ENCODE results near the gene POLG2.
A peak's percentile ranks its signal among the peaks of the same experiment; 100 is the strongest.
"Not testable (repeated sequence)": the region's sequence is repeated elsewhere in the genome, so short reads cannot be mapped to it uniquely, and the experiment has no call there.

POLG2 gene

DNA sequence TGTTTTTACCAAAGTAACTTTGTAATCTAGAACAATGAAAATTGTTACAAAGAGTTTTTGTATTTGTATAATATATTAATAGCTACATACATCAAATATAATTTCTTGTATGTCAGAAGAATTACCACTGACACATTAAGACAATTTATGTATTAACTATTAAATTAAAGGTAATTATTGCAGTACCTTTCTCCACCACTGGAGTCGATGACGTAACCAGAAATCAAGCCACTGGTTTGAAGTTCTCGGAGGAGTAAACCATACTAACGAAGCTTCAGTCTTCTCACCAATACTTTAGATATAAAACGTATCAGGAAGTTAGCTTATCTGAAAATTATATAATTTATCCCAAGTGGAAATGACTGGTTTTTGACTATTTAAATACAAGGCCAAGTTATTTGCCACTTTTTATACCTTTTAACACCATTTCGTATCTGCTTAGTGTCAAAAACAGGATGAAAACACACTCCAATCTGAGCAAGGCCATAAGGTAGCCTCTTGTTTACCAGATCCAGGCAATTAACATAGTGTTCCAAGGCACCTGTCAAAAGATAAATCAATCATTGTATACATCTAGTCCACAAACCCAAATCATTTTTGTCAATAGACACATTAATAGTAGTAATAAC, 4.3 kb downstream of the POLG2 start:
- Histone ChIP-seq H3K4me3 (no peak overlapping the region), H3K27ac (no peak overlapping the region)

DNA sequence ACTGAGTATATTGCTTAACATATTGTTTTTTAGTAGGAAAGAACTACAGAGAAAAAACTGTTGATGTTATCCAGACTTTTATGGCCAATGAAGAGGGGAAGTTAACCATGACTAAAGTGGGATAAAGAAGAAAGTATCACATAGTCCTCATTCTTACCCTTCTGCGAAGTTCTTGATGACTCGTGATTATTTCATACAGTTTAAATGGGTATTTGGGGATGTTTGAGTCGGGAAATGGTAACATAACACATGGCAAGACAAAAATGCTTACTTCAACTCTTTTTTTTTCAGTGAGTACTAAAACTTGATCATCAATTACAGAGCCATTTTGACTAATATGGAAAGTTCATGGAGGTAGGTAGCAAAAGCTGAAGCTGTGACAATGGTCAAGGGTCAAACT, 4.9 kb downstream of the POLG2 start:
- Histone ChIP-seq H3K4me3 (no peak overlapping the region), H3K27ac (no peak overlapping the region)

DNA sequence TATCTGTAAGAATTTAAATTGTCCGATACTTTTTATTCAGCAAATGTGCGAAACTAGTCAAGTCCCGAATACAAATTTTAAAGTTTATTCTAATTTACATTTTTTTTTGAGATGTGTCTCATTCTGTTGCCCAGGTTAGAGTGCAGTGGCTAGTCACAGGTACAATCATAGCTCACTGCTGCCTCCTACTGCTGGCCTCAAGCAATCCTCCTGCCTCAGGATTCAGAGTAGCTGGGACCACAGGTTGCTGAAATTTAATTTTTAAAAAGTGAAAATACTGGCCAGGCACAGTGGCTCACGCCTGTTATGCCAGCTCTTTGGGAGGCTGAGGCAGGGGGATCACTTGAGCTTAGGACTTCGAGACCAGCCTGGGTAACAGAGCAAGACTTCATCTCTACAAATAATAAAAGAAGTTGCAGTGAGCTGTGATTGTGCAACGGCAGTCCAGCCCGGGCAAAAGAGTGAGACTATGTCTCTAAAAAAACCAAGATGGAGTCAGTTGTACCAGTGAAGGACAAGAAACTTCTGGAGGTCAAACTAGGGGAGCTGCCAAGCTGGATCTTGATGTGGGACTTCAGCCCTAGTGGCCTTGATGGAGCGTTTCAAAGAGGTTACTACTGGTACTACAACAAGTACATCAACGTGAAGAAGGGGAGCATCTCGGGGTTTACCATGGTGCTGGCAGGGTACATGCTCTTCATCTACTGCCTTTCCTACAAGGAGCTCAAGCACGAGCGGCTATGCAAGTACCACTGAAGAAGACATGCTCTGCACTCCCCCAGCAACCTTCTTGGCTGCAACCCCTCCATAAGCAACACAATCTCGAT, 5.6 kb downstream of the POLG2 start:
- Histone ChIP-seq H3K27ac (no peak overlapping the region), H3K4me3 (no peak overlapping the region)

DNA sequence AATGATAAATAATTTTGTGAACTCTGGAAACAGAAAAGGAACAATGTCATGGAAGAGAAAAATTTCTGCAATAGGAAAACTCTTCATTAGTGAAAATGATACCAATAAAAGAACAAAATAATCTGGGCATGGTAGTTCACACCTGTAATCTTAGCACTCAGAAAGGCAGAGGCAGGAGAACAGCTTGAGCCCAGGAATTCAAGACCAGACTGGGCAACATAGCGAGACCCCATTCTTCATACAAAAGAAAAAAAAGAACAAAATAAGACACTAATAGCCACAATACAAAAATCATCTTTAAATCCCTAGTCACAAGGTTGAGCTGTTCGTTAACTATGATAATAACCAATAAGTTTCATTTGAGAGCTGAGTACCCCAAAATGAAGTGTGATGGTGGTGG, 8.6 kb downstream of the POLG2 start:
- Histone ChIP-seq H3K27ac (no peak overlapping the region), H3K4me3 (no peak overlapping the region)

DNA sequence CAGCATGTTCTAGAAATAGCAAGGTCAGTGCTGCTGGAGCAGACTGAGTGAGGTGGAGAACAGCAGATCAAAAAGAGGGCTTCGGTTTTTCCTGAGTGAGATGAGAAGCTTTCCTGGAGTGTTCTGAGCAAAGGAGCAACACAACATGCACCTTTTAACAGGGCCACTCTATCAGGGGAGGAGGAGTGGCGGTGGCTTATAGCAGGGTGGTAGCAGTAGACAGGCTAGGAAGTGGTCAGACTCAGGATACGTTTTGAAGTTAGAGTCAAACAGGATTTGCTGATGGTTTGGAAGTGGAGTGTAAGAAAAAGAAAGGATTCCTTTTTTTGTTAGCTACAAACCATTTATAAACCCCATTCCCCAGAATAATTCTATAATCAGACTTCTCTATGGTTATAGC, 12.5 kb downstream of the POLG2 start:
- Histone ChIP-seq H3K27ac (no peak overlapping the region), H3K4me3 (no peak overlapping the region)

DNA sequence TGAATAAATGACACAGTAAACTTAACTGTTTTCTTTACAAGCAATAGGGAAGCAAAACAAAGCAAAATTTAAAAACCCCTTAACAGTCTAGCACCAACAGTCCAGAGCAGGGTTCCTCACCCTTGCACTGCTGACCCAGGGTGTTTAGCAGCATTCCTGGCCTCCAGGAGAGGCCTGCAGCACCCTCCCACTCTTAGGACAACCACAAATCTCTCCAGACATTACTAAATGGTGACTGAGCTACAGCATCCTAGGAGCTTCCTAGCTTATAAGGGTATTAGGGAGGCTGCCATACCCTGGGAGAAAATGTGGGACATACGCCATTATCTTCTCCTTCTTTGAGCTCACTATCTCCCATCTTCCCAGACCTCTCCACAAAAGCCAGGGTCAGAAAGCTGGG, 15.9 kb downstream of the POLG2 start:
- no peak overlapping the region for H3K4me3 ChIP-seq
- H3K27ac ChIP-seq: no peak overlapping the region

DNA sequence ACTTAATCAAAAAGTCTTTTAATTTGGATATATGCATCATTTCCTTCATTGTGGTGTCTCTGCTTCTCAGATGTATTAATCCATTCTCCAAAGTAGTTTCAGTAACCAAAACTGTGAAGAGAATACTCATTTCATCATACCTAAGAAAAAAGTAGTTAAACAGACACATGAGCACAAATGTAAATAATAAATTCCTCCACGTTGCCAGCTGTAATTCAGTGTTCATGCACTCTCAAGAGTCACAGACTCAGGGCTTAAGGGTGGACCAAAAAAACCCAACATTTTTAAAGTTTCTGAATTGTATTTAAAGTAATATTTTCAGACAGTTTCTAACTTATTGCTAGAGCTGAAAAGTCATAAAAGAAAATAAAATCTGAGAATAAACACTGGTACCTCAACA, 19.0 kb downstream of the POLG2 start:
- Histone ChIP-seq H3K4me3 (no peak overlapping the region), H3K27ac (no peak overlapping the region)

DNA sequence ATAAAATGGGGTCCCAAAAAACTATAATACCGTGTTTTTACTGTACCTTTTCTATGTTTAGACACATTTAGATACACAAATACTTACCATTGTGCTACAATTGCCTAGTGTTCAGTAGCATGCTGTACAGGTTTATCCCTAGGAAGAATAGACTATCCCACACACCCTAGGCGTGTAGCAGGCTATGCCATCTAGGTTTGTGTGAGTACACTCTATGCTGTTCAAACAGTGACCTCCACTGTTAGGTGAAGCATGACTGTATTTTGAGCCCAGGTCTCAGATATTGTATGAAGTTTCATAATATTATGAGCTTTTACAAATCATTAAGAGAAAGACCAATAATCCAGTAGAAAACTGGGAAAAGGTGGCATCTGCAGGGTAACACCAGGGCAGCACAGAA, 24.3 kb downstream of the POLG2 start:
- H3K4me3 ChIP-seq: no peak overlapping the region
- no peak overlapping the region for H3K27ac ChIP-seq

DNA sequence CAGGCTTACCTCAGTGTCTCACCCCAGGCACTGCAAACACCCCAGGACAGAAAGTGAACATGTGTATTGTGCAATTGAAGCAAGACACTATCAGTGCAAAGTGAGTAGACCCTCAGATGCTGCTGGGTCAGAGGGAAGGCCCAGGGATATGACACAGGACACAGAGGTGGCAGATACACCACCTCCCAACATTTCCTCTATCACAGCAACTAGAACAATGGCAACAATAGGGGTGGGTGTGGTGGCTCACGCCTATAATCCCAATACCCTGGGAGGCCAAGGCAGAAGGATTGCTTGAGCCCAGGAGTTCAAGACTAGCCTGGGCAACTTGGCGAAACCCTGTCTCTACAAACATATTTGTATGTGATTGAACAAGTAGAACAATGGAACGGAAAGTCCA, 25.4 kb downstream of the POLG2 start:
- Histone ChIP-seq H3K27ac (no peak overlapping the region), H3K4me3 (no peak overlapping the region)

DNA sequence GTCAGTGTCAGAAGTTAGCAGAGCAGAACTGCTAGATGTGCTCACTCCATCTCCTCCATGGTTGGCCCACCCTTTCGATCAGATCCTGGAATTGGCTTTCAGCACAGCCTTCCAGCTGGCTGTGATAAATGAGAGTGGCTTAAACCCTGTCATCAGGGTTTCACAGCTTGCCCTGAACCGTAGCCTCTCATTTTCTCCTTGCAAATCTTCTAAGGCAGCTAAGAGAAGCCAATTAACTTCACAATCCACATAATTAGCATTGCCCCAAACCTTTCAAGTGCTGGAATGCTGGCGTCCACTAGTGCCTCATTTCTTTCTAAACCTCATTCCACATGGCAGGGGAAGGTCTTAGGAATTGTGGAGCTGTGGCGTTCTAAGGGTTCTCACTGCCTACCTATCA, 26.2 kb downstream of the POLG2 start:
- no peak overlapping the region for H3K27ac ChIP-seq

DNA sequence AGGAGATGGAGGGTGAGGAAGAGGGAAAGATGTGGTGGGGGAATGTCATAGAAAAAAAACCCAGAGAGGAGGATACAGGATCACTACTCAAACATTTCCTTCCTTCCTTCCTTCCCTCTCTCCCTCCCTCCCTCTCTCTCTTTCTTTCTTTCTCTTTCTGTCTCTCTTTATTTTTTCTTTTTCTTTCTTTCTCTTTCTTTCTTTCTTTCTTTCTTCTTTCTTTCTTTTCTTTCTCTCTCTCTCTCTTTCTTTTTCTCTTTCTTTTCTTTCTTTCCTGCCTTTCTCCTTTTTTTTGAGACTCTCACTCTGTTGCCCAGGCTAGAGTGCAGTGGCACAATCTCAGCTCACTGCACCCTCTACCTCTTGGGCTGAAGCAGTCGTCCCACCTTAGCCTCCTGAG, 30.0 kb downstream of the POLG2 start:
- not testable (repeated sequence) for H3K27ac ChIP-seq, H3K4me3 ChIP-seq

More for the DNA sequence above, 26.2 kb downstream of the POLG2 start:
- no peak overlapping the region for H3K4me3 ChIP-seq

DNA sequence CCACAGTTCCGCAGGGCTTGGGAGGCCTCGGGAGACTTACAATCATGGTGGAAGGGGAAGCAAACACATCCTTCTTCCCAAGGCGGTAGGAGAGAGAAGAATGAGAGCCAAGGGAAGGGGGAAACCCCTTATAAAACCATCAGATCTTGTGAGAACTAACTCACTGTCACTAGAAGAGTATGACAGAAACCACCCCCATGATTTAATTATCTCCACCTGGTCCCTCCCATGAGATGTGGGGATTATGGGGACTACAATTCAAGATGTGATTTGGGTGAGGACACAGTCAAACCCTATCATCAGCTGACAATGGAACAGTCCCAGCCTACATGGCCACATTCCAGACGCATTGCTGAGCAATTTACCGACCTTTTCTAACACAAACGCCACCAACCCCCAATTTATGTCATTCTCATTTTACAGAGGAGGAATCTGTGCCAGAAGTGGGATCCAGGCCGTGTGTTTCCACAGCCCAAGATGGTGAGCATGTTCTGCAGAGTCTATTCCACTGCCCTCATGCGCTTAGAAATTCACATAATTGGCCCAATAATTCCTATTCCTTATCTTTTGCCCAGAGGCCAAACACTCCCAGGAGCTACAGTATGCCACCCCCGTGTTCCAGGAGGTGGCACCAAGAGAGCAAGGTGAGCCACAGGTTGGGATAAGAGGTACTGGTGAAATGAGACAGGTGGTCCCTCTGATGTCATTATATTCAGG, 30.7 kb downstream of the POLG2 start:
- Histone ChIP-seq H3K4me3 (no peak overlapping the region), H3K27ac (no peak overlapping the region)

DNA sequence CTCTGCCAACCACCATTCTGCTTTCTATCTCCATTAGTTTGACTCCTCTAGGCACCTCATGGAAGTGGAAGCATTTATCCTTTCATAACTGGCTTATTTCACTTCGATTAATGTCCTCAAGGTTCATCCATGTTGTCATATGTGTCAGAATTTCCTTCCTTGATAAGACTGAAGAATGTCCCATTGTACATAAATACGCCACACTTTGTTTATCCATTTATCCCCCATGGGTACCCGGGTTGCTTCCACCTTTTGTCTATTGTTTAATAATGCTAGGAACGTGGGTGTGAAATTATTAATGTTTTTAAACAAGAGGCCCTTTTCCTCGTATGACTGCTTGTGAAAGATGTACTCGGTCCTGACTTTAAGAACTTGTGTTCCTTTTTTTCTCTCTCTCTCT, 35.1 kb downstream of the POLG2 start:
- H3K27ac ChIP-seq: no peak overlapping the region
- no peak overlapping the region for H3K4me3 ChIP-seq

DNA sequence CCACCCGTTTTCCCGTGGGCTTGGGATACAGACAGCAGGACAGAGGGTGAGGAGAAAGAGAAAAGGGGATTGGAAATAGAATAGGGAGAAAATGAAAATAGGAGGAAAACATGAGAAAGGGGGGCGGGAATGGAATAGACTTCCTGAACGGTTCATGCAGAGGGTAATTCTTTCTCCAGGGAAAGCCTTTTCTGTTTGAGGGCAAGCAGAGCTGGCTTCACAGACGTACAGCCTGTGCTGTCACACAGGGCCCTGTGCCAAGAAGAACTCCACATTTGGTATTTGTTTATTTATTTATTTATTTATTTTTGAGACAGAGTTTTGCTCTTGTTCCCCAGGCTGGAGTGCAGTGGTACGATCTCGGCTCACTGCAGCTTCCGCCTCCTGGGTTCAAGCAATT, 35.9 kb downstream of the POLG2 start:
- H3K27ac ChIP-seq: no peak overlapping the region
- no peak overlapping the region for H3K4me3 ChIP-seq

DNA sequence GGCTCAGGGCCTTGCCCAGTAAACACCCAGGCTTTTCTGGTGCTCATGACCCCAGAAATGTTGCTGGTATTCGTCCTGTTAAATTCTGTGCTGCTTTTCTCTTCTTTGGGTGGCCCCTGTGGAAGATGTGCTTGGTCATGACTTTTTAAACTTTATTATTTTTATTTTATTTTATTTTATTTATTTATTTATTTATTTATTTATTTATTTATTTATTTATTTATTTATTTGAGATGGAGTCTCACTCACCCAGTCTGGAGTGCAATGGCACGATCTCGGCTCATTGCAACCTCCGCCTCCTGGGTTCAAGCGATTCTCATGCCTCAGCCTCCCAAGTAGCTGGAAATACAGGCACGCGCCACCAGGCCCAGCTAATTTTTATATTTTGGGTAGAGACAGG, 37.0 kb downstream of the POLG2 start:
- H3K4me3 ChIP-seq, H3K27ac ChIP-seq: not testable (repeated sequence)

DNA sequence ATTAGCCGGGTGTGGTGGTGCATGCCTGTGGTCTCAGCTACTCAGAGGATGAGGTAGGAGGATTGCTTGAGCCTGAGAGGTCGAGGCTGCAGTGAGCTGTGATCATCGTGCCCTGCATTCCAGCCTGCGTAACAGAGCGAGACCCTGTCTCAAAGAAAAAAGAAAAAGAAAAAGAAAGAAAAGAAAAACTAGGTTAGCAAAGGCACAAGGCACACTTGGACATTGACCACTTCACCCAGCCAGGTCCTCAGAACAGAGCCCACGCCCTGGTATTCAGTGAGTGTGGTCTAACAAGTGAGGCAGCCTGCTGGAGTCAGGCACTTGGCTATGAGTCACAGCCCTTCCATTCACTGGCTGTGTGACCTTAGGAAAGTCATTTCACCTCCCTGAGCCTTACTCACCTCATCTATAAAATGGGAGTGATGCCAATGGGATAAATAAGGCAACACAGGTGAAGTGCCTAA, 37.5 kb downstream of the POLG2 start:
- no peak overlapping the region for H3K27ac ChIP-seq

DNA sequence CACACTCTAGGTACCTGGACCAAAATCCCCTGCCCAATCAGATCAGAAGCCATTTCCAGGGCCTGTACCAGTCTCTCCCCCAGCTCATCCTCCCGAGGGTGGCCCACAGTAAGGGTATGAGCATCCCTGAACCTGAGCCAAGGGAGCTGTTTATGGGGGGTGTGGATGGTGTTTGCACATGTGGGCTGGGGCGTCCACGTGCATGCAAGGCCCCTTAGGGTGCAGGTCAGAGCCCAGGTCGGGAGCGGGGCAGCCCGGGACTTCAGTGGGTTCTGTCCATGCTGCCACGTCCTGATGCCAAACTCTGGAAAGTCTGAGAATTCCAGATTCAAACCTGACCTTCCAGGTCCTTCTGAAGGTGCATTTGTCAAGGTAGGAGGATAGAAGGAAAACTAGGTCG, 38.1 kb downstream of the POLG2 start:
- no peak overlapping the region for H3K27ac ChIP-seq
- no peak overlapping the region for H3K4me3 ChIP-seq

More for the DNA sequence above, 37.5 kb downstream of the POLG2 start:
- H3K4me3 ChIP-seq: no peak overlapping the region

DNA sequence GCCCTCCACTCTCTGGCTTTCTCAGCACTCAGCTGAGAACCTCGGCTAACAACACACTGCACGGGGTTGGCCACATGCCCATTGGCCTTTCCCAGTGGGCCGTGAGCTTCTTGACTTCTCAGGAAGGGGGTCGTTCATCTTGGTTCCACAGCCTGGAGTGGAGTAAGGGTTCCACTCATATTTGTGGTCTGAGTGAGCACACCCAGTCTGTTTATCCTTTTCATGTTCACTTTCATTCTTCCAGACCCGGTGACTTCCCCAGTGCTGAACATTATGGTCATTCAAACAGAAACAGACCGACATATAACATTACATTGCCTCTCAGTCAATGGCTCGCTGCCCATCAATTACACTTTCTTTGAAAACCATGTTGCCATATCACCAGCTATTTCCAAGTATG, 39.7 kb downstream of the POLG2 start:
- Histone ChIP-seq H3K27ac (no peak overlapping the region), H3K4me3 (no peak overlapping the region)

DNA sequence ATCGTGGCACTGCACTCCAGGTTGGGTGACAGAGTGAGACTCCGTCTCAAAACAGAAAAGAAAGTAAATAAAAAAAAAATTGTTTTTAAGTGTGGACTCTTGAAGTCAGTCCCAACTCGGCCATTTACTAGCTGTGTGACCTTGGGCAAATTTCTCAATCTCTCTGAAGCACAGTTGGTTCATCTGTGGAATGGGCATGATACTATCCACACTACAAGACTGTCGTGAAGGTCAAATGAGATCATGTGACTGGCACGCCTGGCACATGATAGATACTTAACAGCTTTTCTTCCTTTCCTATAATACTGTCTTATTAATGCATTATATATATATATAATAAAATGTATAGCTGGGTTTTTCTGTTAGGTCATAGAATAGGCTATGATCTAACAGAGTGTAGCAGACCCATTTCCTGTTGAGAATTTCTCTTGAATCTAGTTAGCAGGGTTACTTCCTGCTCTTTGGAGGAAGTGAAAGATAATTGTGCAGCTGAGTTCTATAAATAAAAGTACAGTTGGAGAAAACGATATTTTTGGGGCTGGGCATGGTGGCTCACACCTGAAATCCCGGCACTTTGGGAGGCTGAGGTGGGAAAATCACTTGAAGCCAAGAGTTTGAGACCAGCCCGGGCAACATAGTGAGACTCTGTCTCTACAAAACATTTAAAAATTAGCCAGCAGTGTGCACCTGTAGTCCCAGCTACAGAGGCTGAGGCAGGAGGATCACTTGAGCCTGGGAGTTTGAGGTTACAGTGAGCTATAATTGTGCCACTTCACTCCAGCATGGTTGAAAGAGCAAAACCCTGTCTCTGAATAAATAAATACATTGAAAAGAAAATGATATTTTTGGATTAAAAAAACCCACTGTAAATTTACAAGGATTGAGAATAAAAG, 40.6 kb downstream of the POLG2 start:
- H3K27ac ChIP-seq: peak overlapping the region in 4 of 21 experiments; percentile 17 to 52 (median 42)
- H3K4me3 ChIP-seq: no peak overlapping the region

DNA sequence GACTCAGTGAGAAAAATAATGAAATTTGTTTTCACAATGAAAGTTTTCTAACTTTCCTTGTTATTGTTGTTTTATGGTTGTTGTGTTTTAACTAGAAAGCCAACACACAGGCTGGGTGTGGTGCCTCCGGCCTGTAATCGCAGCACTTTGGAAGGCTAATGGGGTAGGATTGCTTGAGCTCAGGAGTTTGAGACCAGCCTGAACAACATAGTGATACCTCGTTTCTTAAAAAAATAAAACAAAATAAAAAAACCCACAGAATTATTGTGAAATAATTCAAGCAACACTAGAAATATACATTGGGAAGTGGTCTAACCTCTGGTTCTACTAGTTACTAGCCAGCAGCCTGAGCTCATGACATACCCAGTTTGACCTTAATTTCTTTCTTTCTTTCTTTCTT, 47.3 kb downstream of the POLG2 start:
- Histone ChIP-seq H3K4me3 (peak overlapping the region in 2 of 7 experiments; percentile 4 to 13), H3K27ac (peak overlapping the region in 19 of 21 experiments; percentile 13 to 80 (median 53))
